ENCODE data around the gene QSOX1.
A peak's percentile ranks its signal among the peaks of the same experiment; 100 is the strongest.

Gene QSOX1

GRCh38 chr1:180156201-180156600 lies 1.5 kb downstream of the QSOX1 start:
- Histone ChIP-seq H3K36me3 (ENCODE audit: control insufficient read depth, low read length) (no peaks in the 10 kb centered on the region), H3K79me2 (ENCODE audit: control insufficient read depth, low read length) (peaks cover 24% of the 10 kb centered on the region), H3K4me3 (ENCODE audit: low read length) (peak overlapping the region; percentile 85), H3K27me3 (ENCODE audit: control insufficient read depth, low read length) (no peaks in the 10 kb centered on the region), H3K4me2 (ENCODE audit: low read length) (peak overlapping the region; percentile 84), H3K9me3 (ENCODE audit: control insufficient read depth, insufficient read depth, low read length) (no peaks in the 10 kb centered on the region), H3K4me1 (ENCODE audit: control insufficient read depth, low read length) (peaks cover 26% of the 10 kb centered on the region), H4K20me1 (ENCODE audit: control insufficient read depth, insufficient read depth, low read depth, low read length) (no peaks in the 10 kb centered on the region), H3F3A (ENCODE audit: control insufficient read depth, insufficient read depth) (no peaks in the 10 kb centered on the region), H3K27ac (ENCODE audit: low read depth, low read length) (no peak overlapping the region), H3K9me2 (replicated peaks; ENCODE audit: control insufficient read depth, low read length) (no peaks in the 10 kb centered on the region)
- TF ChIP-seq EZH2phosphoT487 (IDR thresholded peaks at IDR 0.05; ENCODE audit: borderline replicate concordance, low read length) (no peak), CTCF (IDR thresholded peaks at IDR 0.05; ENCODE audit: low read depth, low read length, poor library complexity, severe bottlenecking) (no peak)

- Histone ChIP-seq H3K36me3 (ENCODE audit: control insufficient read depth, low read length) (no peaks in the 10 kb centered on the region), H3K4me3 (ENCODE audit: low read length) (peak overlapping the region; percentile 85; the same call in 1 of the 2 replicates), H3K4me2 (ENCODE audit: low read length) (peak overlapping the region; percentile 84), H3K27me3 (ENCODE audit: control insufficient read depth, low read length) (no peaks in the 10 kb centered on the region), H3K9me3 (ENCODE audit: control insufficient read depth, insufficient read depth, low read length) (no peaks in the 10 kb centered on the region), H3K27ac (ENCODE audit: low read depth, low read length) (no peak overlapping the region), H4K20me1 (ENCODE audit: control insufficient read depth, insufficient read depth, low read depth, low read length) (no peaks in the 10 kb centered on the region), H3F3A (ENCODE audit: control insufficient read depth, insufficient read depth) (no peaks in the 10 kb centered on the region), H3K79me2 (ENCODE audit: control insufficient read depth, low read length) (peaks cover 24% of the 10 kb centered on the region), H3K9me2 (replicated peaks; ENCODE audit: control insufficient read depth, low read length) (no peaks in the 10 kb centered on the region), H3K4me1 (ENCODE audit: control insufficient read depth, low read length) (peaks cover 26% of the 10 kb centered on the region)
- TF ChIP-seq EZH2phosphoT487 (IDR thresholded peaks at IDR 0.05; ENCODE audit: borderline replicate concordance, low read length): no peak
Observed at GRCh38 chr1:180156631-180157091, 2.0 kb downstream of the QSOX1 start.

GRCh38 chr1:180157108-180157507 lies 2.4 kb downstream of the QSOX1 start:
- peaks cover 24% of the 10 kb centered on the region for H3K79me2 ChIP-seq (ENCODE audit: control insufficient read depth, low read length)
- H3K4me3 ChIP-seq (ENCODE audit: low read length): no peak overlapping the region
- H3K4me2 ChIP-seq (ENCODE audit: low read length): no peak overlapping the region
- no peaks in the 10 kb centered on the region for H4K20me1 ChIP-seq (ENCODE audit: control insufficient read depth, insufficient read depth, low read depth, low read length)
- H3K9me2 ChIP-seq (replicated peaks; ENCODE audit: control insufficient read depth, low read length): no peaks in the 10 kb centered on the region
- H3K27me3 ChIP-seq (ENCODE audit: control insufficient read depth, low read length): no peaks in the 10 kb centered on the region
- no peaks in the 10 kb centered on the region for H3F3A ChIP-seq (ENCODE audit: control insufficient read depth, insufficient read depth)
- H3K36me3 ChIP-seq (ENCODE audit: control insufficient read depth, low read length): no peaks in the 10 kb centered on the region
- TF ChIP-seq EZH2phosphoT487 (IDR thresholded peaks at IDR 0.05; ENCODE audit: borderline replicate concordance, low read length) (no peak), CTCF (IDR thresholded peaks at IDR 0.05; ENCODE audit: low read depth, low read length, poor library complexity, severe bottlenecking) (no peak)
- no peaks in the 10 kb centered on the region for H3K9me3 ChIP-seq (ENCODE audit: control insufficient read depth, insufficient read depth, low read length)
- peaks cover 26% of the 10 kb centered on the region for H3K4me1 ChIP-seq (ENCODE audit: control insufficient read depth, low read length)
- H3K27ac ChIP-seq (ENCODE audit: low read depth, low read length): no peak overlapping the region

GRCh38 chr1:180157576-180158057 lies 2.9 kb downstream of the QSOX1 start:
- H3K9me2 ChIP-seq (replicated peaks; ENCODE audit: control insufficient read depth, low read length): no peaks in the 10 kb centered on the region
- no peak for TF ChIP-seq CTCF (IDR thresholded peaks at IDR 0.05; ENCODE audit: low read depth, low read length, poor library complexity, severe bottlenecking)
- no peak for TF ChIP-seq EZH2phosphoT487 (IDR thresholded peaks at IDR 0.05; ENCODE audit: borderline replicate concordance, low read length)
- no peaks in the 10 kb centered on the region for H4K20me1 ChIP-seq (ENCODE audit: control insufficient read depth, insufficient read depth, low read depth, low read length)
- H3K4me3 ChIP-seq (ENCODE audit: low read length): no peak overlapping the region
- H3K4me1 ChIP-seq (ENCODE audit: control insufficient read depth, low read length): peaks cover 26% of the 10 kb centered on the region
- peaks cover 24% of the 10 kb centered on the region for H3K79me2 ChIP-seq (ENCODE audit: control insufficient read depth, low read length)
- H3K27ac ChIP-seq (ENCODE audit: low read depth, low read length): no peak overlapping the region
- H3F3A ChIP-seq (ENCODE audit: control insufficient read depth, insufficient read depth): no peaks in the 10 kb centered on the region
- H3K36me3 ChIP-seq (ENCODE audit: control insufficient read depth, low read length): no peaks in the 10 kb centered on the region
- no peaks in the 10 kb centered on the region for H3K9me3 ChIP-seq (ENCODE audit: control insufficient read depth, insufficient read depth, low read length)
- H3K4me2 ChIP-seq (ENCODE audit: low read length): no peak overlapping the region
- no peaks in the 10 kb centered on the region for H3K27me3 ChIP-seq (ENCODE audit: control insufficient read depth, low read length)
